Measurements from ENCODE around the gene TMPRSS11B. TPM values are rescaled to one million over a fixed set of nuclear protein-coding genes. Genes with fewer than 3 reads are reported as not detected.

TMPRSS11B gene
- polyA plus RNA-seq, 1 donor from 2014 or later: not detected

GRCh38 chr4:68249434-68249833 is 3.9 kb upstream of the TMPRSS11B start:
- H3K4me3 ChIP-seq (ENCODE audit: low read length): no peak overlapping the region
- no peak overlapping the region for H2AFZ ChIP-seq (ENCODE audit: low read depth, low read length)
- no peak overlapping the region for H3K4me2 ChIP-seq (ENCODE audit: low read length)
- H3F3A ChIP-seq (ENCODE audit: insufficient read depth, low read length, poor library complexity, severe bottlenecking): no peaks in the 10 kb centered on the region
- H3K9me3 ChIP-seq (ENCODE audit: low read length): no peaks in the 10 kb centered on the region
- H3K36me3 ChIP-seq (ENCODE audit: insufficient read depth, low read length): no peaks in the 10 kb centered on the region
- no peaks in the 10 kb centered on the region for H4K20me1 ChIP-seq (ENCODE audit: insufficient read depth)
- no peaks in the 10 kb centered on the region for H3K79me2 ChIP-seq (replicated peaks; ENCODE audit: insufficient read depth, low read length)
- H3K9me2 ChIP-seq (ENCODE audit: insufficient read depth, low read length): no peaks in the 10 kb centered on the region
- no peak for TF ChIP-seq CTCF (IDR thresholded peaks at IDR 0.05; ENCODE audit: poor library complexity, severe bottlenecking)
- no peak for TF ChIP-seq EZH2 (IDR thresholded peaks at IDR 0.05; ENCODE audit: borderline replicate concordance, insufficient read depth, low read length, poor library complexity, severe bottlenecking)
- TF ChIP-seq MXI1 (conservative IDR thresholded peaks at IDR 0.05; ENCODE audit: poor library complexity, severe bottlenecking): no peak
- TF ChIP-seq REST (IDR thresholded peaks at IDR 0.05; ENCODE audit: borderline replicate concordance): no peak
- no peak for TF ChIP-seq SMC3 (conservative IDR thresholded peaks at IDR 0.05; ENCODE audit: poor library complexity)
- no peak for TF ChIP-seq TAF1 (IDR thresholded peaks at IDR 0.05; ENCODE audit: low read depth)
- no peak for TF ChIP-seq RAD21 (conservative IDR thresholded peaks at IDR 0.05)
- no peak for TF ChIP-seq POLR2AphosphoS5 (IDR thresholded peaks at IDR 0.05)
- TF ChIP-seq EP300 (conservative IDR thresholded peaks at IDR 0.05; ENCODE audit: poor library complexity, severe bottlenecking): no peak
- no peaks in the 10 kb centered on the region for H3K27me3 ChIP-seq (ENCODE audit: insufficient read depth, low read depth, low read length)
- no peak overlapping the region for H3K9ac ChIP-seq (ENCODE audit: low read length)
- no peak overlapping the region for H3K27ac ChIP-seq (ENCODE audit: low read length)

GRCh38 chr4:68240620-68241019 is 4.9 kb downstream of the TMPRSS11B start:
- no peak overlapping the region for H2AFZ ChIP-seq (ENCODE audit: low read depth, low read length)
- H3K36me3 ChIP-seq (ENCODE audit: insufficient read depth, low read length): no peaks in the 10 kb centered on the region
- H3K4me3 ChIP-seq (ENCODE audit: low read length): no peak overlapping the region
- H3K9me3 ChIP-seq (ENCODE audit: low read length): no peaks in the 10 kb centered on the region
- no peaks in the 10 kb centered on the region for H3K27me3 ChIP-seq (ENCODE audit: insufficient read depth, low read depth, low read length)
- H3K4me2 ChIP-seq (ENCODE audit: low read length): no peak overlapping the region
- H4K20me1 ChIP-seq (ENCODE audit: insufficient read depth): no peaks in the 10 kb centered on the region
- H3K79me2 ChIP-seq (replicated peaks; ENCODE audit: insufficient read depth, low read length): no peaks in the 10 kb centered on the region
- no peaks in the 10 kb centered on the region for H3F3A ChIP-seq (ENCODE audit: insufficient read depth, low read length, poor library complexity, severe bottlenecking)
- no peaks in the 10 kb centered on the region for H3K9me2 ChIP-seq (ENCODE audit: insufficient read depth, low read length)
- no peak overlapping the region for H3K27ac ChIP-seq (ENCODE audit: low read length)
- no peak for TF ChIP-seq EZH2 (IDR thresholded peaks at IDR 0.05; ENCODE audit: borderline replicate concordance, insufficient read depth, low read length, poor library complexity, severe bottlenecking)
- TF ChIP-seq REST (IDR thresholded peaks at IDR 0.05; ENCODE audit: borderline replicate concordance): no peak
- TF ChIP-seq TAF1 (IDR thresholded peaks at IDR 0.05; ENCODE audit: low read depth): no peak
- TF ChIP-seq POLR2AphosphoS5 (IDR thresholded peaks at IDR 0.05): no peak
- TF ChIP-seq SMC3 (conservative IDR thresholded peaks at IDR 0.05; ENCODE audit: poor library complexity): no peak
- TF ChIP-seq MXI1 (conservative IDR thresholded peaks at IDR 0.05; ENCODE audit: poor library complexity, severe bottlenecking): no peak
- TF ChIP-seq RAD21 (conservative IDR thresholded peaks at IDR 0.05): no peak
- TF ChIP-seq CTCF (IDR thresholded peaks at IDR 0.05; ENCODE audit: poor library complexity, severe bottlenecking): no peak
- TF ChIP-seq EP300 (conservative IDR thresholded peaks at IDR 0.05; ENCODE audit: poor library complexity, severe bottlenecking): no peak
- no peak overlapping the region for H3K9ac ChIP-seq (ENCODE audit: low read length)
